GM19328 (cell line): Measurements from ENCODE around the gene COL7A1.

Experiments used
- ATAC-seq: cut with Tn5 transposase; IDR thresholded peaks from one replicate; pipeline ENCODE4 v1.9.1; 2021; ENCODE audit warnings: mild to moderate bottlenecking, moderate library complexity; ENCODE audit not compliant: unreplicated experiment

COL7A1 gene

DNA sequence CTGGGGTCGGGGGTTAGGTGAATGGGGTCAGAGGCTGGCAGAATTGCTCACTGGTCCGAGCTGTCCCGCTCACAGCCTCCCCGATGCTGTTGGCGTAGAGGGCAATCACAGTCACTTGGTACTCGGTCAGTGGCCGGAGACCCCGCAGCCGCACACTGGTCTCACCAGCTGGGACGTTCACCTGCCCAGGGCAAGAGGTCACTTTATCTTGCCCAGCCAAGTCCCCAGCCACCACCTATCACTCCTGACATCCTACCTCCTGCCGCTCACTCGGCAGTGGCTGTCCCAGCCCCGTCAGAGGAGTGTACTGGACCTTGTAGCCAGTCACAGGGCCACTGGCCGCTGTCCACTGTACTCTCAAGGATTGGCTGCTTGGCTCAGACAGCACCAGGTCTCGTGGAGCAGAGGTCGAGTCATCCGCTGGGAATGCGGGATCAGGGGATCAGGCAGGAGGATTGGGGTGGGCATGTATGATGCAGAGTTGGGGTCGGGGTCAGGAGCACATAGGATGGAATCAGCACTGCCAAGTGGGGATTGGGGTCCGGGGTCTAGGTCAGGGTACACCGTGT is 2.5 kb downstream of the COL7A1 start:
- ATAC-seq: no peak

GRCh38 chr3:48591886-48592518 is 3.1 kb downstream of the COL7A1 start:
- ATAC-seq: no peak

GRCh38 chr3:48591436-48591835 is 3.7 kb downstream of the COL7A1 start:
- no peak for ATAC-seq

DNA sequence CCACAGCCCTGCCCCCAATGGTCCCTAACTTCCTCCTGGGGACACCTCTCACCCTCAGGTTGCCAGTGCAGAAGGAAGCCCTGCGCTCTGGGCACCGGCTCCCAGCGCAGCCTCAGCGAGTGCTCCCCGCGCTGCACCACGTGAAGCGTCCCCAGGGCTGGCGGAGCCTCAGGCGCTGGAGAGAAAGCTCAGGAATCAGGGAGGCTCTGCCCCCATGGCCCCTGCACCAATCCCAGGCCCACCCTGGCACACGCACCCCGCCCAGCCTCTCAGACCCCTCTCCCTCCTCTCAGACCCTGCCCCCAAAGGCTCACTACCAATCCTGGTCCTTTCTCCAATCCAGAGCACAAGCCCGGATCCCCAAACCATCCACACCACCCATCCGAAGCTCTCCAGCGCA is 6.9 kb downstream of the COL7A1 start:
- ATAC-seq: no peak

DNA sequence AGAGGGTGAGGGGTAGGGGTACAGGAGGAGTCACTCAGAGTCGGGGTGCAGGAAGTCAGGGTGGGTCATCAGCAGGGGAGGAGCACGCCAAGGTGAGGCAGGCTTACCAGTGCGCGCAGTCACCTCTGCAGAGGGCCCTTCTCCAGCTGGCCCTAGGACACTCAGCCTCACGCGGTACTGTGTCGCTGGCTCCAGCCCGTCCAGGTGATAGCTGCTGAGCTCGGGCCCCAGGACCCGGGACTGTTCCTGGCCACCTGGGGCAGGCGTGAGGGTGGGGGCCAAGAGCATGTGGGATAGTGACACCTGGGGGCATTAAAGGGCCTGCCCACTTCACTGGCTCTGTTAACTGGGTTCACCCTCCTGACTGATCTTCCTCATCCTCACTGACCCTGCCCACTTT is 7.4 kb downstream of the COL7A1 start:
- no peak for ATAC-seq

GRCh38 chr3:48585411-48585810 is 9.7 kb downstream of the COL7A1 start:
- ATAC-seq: no peak

DNA sequence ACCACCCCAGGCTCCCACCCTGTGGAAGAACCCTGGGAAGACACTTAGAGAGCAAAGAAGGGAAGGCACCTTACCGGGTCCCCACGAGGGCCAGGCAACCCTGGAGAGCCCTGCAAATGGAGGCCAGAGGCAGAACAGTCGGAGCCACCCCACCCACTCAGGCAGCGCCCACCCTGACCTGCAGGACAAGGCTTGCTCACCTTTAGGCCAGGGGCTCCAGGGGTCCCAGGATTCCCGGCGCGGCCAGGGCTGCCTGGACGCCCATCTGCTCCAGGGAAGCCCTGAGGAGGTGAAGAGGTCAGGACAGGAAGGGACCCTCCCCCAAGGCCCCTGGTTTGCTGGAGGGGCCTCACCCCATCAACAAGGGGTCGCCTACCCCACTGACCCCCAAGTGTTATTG is 10.3 kb downstream of the COL7A1 start:
- ATAC-seq: no peak

- no peak for ATAC-seq
Observed at GRCh38 chr3:48581621-48582481, 13.3 kb downstream of the COL7A1 start.

DNA sequence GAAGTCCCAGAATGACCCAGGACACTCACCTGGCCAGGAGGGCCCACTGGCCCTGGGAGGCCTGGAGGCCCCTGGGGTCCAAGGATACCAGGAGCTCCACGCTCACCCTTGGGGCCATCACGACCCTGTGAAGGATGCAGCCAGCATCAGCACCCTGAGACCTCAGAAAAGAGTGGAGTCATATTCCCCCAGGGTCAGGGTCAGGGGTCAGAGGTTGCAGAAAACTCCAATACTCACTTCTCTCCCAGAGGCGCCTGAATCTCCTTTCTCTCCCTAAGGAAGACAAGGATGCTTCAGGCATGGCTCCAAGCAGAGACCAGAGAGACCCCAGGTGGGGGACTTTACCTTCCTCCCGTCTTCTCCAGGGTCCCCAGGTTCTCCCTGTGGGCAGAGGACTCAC is 18.5 kb downstream of the COL7A1 start:
- no peak for ATAC-seq

GRCh38 chr3:48575366-48575765 is 19.8 kb downstream of the COL7A1 start:
- ATAC-seq: no peak

DNA sequence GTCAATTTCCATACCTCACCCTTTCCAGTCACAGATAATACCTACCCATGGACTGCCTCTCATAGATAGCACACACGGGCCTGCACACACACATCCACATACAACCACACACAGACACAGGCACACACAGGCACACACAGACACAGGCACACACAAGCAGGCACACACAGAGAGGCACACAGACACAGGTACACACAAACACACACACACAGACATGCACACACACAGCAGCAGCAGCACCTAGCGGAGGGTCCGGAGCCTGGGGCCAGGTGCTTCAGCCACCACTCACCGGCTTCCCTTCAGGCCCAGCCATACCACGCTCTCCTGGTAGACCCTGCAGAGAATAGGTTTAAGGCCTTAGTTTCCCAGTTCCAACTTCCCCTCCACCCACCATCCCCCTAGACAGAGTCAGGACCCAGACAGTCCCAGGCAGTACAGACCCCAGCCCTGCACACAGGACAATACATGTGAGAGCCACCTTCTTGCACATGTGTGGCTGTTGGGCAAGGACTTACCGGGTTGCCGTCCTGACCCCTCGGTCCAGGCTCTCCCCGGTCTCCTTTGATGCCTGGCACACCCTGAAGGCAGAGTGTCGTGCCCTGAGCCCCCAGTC is 21.1 kb downstream of the COL7A1 start:
- ATAC-seq: no peak

DNA sequence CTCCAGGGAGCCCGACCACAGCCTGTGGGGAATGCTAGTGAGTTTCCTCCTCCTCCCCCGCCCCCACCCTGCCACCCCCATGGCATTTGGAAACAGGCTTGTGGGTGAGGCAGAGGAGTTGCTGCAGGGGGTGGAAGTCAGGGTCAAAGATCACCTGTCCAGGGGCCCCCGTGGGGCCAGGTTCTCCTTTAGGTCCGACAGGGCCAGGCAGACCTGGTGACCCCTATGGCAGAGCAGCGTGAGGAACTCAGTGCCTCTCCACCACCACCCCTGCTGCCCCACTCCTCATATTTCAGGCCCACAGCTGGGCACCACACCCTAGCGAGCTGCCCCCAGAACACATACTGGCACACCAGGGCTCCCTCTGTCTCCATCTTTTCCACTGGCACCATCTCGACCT is 22.6 kb downstream of the COL7A1 start:
- ATAC-seq: no peak

GRCh38 chr3:48571938-48572337 is 23.2 kb downstream of the COL7A1 start:
- no peak for ATAC-seq

- no peak for ATAC-seq
Observed at GRCh38 chr3:48569808-48570450, 25.2 kb downstream of the COL7A1 start.

DNA sequence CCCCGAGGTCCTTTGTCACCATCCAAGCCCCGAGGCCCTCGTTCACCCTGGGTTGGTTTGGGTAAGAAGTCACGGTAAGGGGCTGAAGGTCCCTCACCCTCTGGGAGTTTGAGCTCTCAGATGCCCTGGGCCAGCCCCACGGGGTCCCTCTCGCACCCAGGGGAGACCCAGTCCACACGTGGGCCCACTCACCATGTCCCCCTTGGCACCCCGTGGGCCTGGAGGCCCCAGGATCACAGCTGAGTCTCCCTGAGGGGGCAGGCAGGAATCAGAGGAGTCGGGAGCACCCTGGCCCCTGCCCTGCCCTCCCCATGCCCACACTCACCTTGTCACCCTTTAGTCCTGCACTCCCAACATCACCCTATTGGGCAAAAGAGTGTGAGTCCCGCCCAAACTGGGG is 25.7 kb downstream of the COL7A1 start:
- ATAC-seq: no peak

- no peak for ATAC-seq
Observed at GRCh38 chr3:48568476-48568875, 26.7 kb downstream of the COL7A1 start.

GRCh38 chr3:48567500-48567899 is 27.6 kb downstream of the COL7A1 start:
- ATAC-seq: no peak

GRCh38 chr3:48567090-48567489 is 28.0 kb downstream of the COL7A1 start:
- ATAC-seq: no peak

- no peak for ATAC-seq
Observed at GRCh38 chr3:48566401-48566760, 28.7 kb downstream of the COL7A1 start.

DNA sequence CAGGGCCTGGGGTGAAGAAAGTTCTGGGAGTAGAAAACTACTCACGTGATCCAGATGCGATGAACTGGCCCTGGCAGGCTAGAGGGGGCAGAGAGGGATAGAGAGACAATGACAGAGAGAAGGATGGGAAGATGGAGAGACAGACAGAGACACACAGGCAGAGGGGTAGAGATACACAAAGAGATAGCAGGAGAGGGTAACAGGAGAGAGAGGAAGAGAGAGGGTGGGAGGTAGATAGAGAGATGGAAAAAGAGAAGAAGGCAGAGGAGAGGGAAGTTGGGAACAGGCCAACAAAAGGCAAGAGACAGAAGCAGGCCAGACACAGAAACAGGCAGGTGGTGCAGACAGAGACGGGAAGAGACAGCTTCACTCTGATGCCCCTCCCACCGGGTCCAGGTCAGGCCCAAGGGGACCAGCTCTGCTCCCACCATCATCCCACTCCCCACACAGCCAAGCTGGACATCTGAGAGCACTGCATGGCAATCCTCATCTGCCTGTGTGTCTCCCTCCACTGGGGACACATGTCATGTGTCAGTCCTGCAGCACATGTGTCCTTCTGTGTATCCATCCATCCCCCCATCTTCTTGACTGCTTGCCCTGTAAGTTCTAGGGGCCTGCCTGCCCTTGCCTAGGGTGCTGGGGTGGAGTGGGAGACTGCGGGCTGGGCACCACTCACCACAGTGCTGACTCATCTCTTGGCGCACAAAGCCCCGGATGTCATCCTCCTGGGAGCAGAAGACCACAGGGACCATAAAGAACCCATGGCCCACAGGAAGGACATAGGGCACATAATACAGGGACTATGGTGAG is 29.3 kb downstream of the COL7A1 start:
- ATAC-seq: no peak

GRCh38 chr3:48565186-48565585 is 29.9 kb downstream of the COL7A1 start:
- ATAC-seq: no peak
